Heart left ventricle (tissue), 16 donors: ENCODE measurements around the gene HMGCR. TPM values are rescaled to one million over a fixed set of nuclear protein-coding genes. Genes with fewer than 3 reads are reported as not detected.

ENCODE experiments used
- ATAC-seq, 4 donors: fragments of 200-7000 bp; cut with Tn5 transposase; one replicate each; pipeline ENCODE4 v1.9.1; 2020 to 2022; ENCODE audit warnings: moderate library complexity in 4 of 4, mild to moderate bottlenecking in 3 of 4, moderate number of reproducible peaks in 1 of 4
- DNase-seq, 5 donors: peaks; one replicate each; pipeline ENCODE4 v3.0.0-alpha.2; 2020
- H3K27ac ChIP-seq, 12 donors: fragments of 200-600 bp; sonication (generic) in 4 of 12; one replicate each; pipeline versions ENCODE4 v1.5.0 to v1.8.0; 2016 to 2022; ENCODE audit warnings: mild to moderate bottlenecking in 2 of 12
- H3K27me3 ChIP-seq, 9 donors: fragments of 200-600 bp; sonication (generic) in 2 of 9; one replicate each; pipeline versions ENCODE4 v1.5.1 to v1.8.0; 2016 to 2022; ENCODE audit warnings: mild to moderate bottlenecking in 3 of 9
- H3K36me3 ChIP-seq, 9 donors: fragments of 200-600 bp; sonication (generic) in 2 of 9; one replicate each; pipeline versions ENCODE4 v1.5.0 to v1.8.0; 2018 to 2022; ENCODE audit warnings: mild to moderate bottlenecking in 2 of 9
- H3K4me1 ChIP-seq, 12 donors: fragments of 200-600 bp; sonication (generic) in 4 of 12; one replicate each; pipeline versions ENCODE4 v1.5.0 to v1.8.0; 2016 to 2022; ENCODE audit warnings: mild to moderate bottlenecking in 3 of 12
- H3K4me3 ChIP-seq, 12 donors: fragments of 200-600 bp; sonication (generic) in 4 of 12; one replicate each; pipeline versions ENCODE4 v1.5.0 to v1.8.0; 2017 to 2022; ENCODE audit warnings: mild to moderate bottlenecking in 9 of 12, moderate library complexity in 4 of 12
- H3K9me3 ChIP-seq, 12 donors: fragments of 200-600 bp; sonication (generic) in 4 of 12; one replicate each; pipeline versions ENCODE4 v1.5.0 to v1.8.0; 2016 to 2022; ENCODE audit warnings: mild to moderate bottlenecking in 1 of 12
- CTCF ChIP-seq, 12 donors: fragments of 200-600 bp; sonication (generic) in 4 of 12; IDR thresholded peaks; one replicate each; pipeline versions ENCODE4 v1.5.0 to v1.8.0; 2018 to 2022; ENCODE audit warnings: antibody characterized with exemption in 12 of 12, mild to moderate bottlenecking in 5 of 12
- POLR2A ChIP-seq, 2 donors: fragments of 450-650 bp; IDR thresholded peaks; one replicate each; pipeline ENCODE4 v1.6.1; 2017; ENCODE audit warnings: antibody characterized with exemption in 2 of 2, mild to moderate bottlenecking in 2 of 2, moderate library complexity in 2 of 2
- WGBS, 4 donors: extraction: QIAGEN DNeasy Blood & Tissue Kit in 2 of 4; methylation state at CpG; one replicate each; pipeline versions ENCODE4 v1.1.5 to v1.1.7; 2013 to 2018; 5-methylcytosine and 5-hydroxymethylcytosine counted together
- intact Hi-C, 10 donors: fragments of 100-400 bp; cut with DNase I; formaldehyde crosslinking; loops; one replicate each; pipeline versions ENCODE4 v1.11.1 to v1.14.2; 2022
- polyA plus RNA-seq, 2 donors: library from polyadenylated mRNA; stranded (reverse); fragments of 200-250 nt; gene quantifications; one replicate each; pipeline ENCODE4 v1.2.3, GENCODE V29; 2013
- total RNA-seq, 9 donors: library from RNA; depleted of rRNA in 2 of 9; stranded (reverse); fragments of >200 nt in 2 of 9; fragmentation: NEBNext Ultra II Directional in 3 of 9; extraction: Animal tissue kit (Norgen Biotek cat#: 25700) in 3 of 9; gene quantifications; one replicate each; pipeline versions ENCODE4 v1.1.0 to v1.2.4, GENCODE V29; 2016 to 2023
- donor health status: ischemic (EF 13 %, LVEDD 7.1; RV severe dilation, severe dysfunction).
- donor health status: healthy with polysubstance abuse.
- donor health status: DM: no; HTN: yes; CAD: no.
- donor health status: DM: no; HTN: no; CAD: no.
- donor health status: ischemic (EF 25% LVEDD 6.9; RV normal size, moderate dysfunction).
- donor health status: ischemic (EF 25% LVEDD 5.7; RV mildly dilated, moderate dysfunction).
- donor health status: healthy.
- donor health status: DM: yes; HTN: yes; CAD: no.
- donor health status: ischemic (EF 35%, LVEDD 5.7; RV mildly dilated, moderate dysfunction).
- donor health status: nonischemic (EF 11% LVEDD 7.7; RV severe dilation, severe dysfunction).
- donor health status: DM: yes; HTN: yes; CAD: no.
- donor health status: PGD.
- donor health status: ischemic (EF 29% LVEDD 5.4; RV normal size, mild dysfunction).
- donor health status: nonischemic (EF 23%, LVEDD 6.1; RV moderate dilation, normal function).

HMGCR gene
- total and polyA plus RNA-seq, 11 donors = 2.0 to 15.2 (median 11.4) TPM

GRCh38 chr5:75358117-75358516 is 21.1 kb downstream of the HMGCR start:
- peaks cover 0 to 4% (median 0%) of the 10 kb centered on the region in 12 donors for H3K4me1 ChIP-seq
- ATAC-seq (no peak), DNase-seq (no peak)
- H3K27ac ChIP-seq = no peak overlapping the region
- H3K4me3 ChIP-seq = no peak overlapping the region
- no peaks in the 10 kb centered on the region for H3K9me3 ChIP-seq
- no peaks in the 10 kb centered on the region for H3K27me3 ChIP-seq
- intact Hi-C loops = no loop called here
- TF ChIP-seq POLR2A (IDR thresholded peaks at IDR 0.05) (no peak), CTCF (IDR thresholded peaks at IDR 0.05) (no peak)
- WGBS, 4 donors = 95 to 98% (median 96%) methylated on average over 3 of the region's 3 CpGs
- H3K36me3 ChIP-seq = peaks cover 0 to 98% (median 92%) of the 10 kb centered on the region in 9 donors

GRCh38 chr5:75361310-75361709 is 24.3 kb downstream of the HMGCR start:
- Histone ChIP-seq H3K27ac (no peak overlapping the region), H3K27me3 (no peaks in the 10 kb centered on the region), H3K4me1 (peaks cover 0 to 8% (median 0%) of the 10 kb centered on the region in 12 donors), H3K9me3 (no peaks in the 10 kb centered on the region), H3K36me3 (peaks cover 0 to 70% (median 60%) of the 10 kb centered on the region in 9 donors), H3K4me3 (no peak overlapping the region)
- ATAC-seq = no peak
- WGBS, 4 donors = 53 to 77% (median 66%) methylated on average over 4 of the region's 4 CpGs
- TF ChIP-seq CTCF (IDR thresholded peaks at IDR 0.05) (no peak), POLR2A (IDR thresholded peaks at IDR 0.05) (no peak)
- intact Hi-C loops = loop anchor here in 1 of 10 donors (10.0 kb wide), 1 partner anchor 313 kb away; no protein-coding TSS in a partner anchor
- no peak for DNase-seq

GRCh38 chr5:75362474-75362975 is 25.5 kb downstream of the HMGCR start:
- H3K9me3 ChIP-seq = no peaks in the 10 kb centered on the region
- no peak for DNase-seq
- peaks cover 0 to 8% (median 0%) of the 10 kb centered on the region in 12 donors for H3K4me1 ChIP-seq
- 95 to 97% (median 95%) methylated on average over 4 of the region's 4 CpGs for WGBS, 4 donors
- no peaks in the 10 kb centered on the region for H3K27me3 ChIP-seq
- H3K36me3 ChIP-seq = peaks cover 0 to 57% (median 48%) of the 10 kb centered on the region in 9 donors
- intact Hi-C loops = loop anchor here in 1 of 10 donors (10.0 kb wide), 1 partner anchor 312 kb away; no protein-coding TSS in a partner anchor
- TF ChIP-seq POLR2A (IDR thresholded peaks at IDR 0.05) = no peak
- TF ChIP-seq CTCF (IDR thresholded peaks at IDR 0.05) = no peak
- H3K27ac ChIP-seq = no peak overlapping the region
- H3K4me3 ChIP-seq = no peak overlapping the region
- no peak for ATAC-seq

GRCh38 chr5:75363111-75363510 is 26.1 kb downstream of the HMGCR start:
- Histone ChIP-seq H3K9me3 (no peaks in the 10 kb centered on the region), H3K36me3 (peaks cover 0 to 52% (median 42%) of the 10 kb centered on the region in 9 donors), H3K27ac (no peak overlapping the region), H3K4me1 (peaks cover 0 to 8% (median 0%) of the 10 kb centered on the region in 12 donors), H3K4me3 (no peak overlapping the region), H3K27me3 (no peaks in the 10 kb centered on the region)
- intact Hi-C loops = loop anchor here in 1 of 10 donors (10.0 kb wide), 1 partner anchor 312 kb away; no protein-coding TSS in a partner anchor
- DNase-seq = no peak
- no peak for ATAC-seq
- 75 to 86% (median 84%) methylated on average over 5 of the region's 5 CpGs for WGBS, 4 donors
- no peak for TF ChIP-seq POLR2A (IDR thresholded peaks at IDR 0.05)
- no peak for TF ChIP-seq CTCF (IDR thresholded peaks at IDR 0.05)
